Body of pancreas (tissue), 4 donors: Measurements from ENCODE around the gene GPR142. TPM values are rescaled to one million over a fixed set of nuclear protein-coding genes. Genes with fewer than 3 reads are reported as not detected.

Experiments used
- ATAC-seq: fragments of 150-250 bp; one replicate; pipeline ENCODE4 v1.9.1; 2016
- DNase-seq, 4 donors: peaks; one replicate each; pipeline ENCODE4 v3.0.0-alpha.2; 2019
- H3K27ac ChIP-seq, 4 donors: fragments of 200-600 bp; sonication (generic); 1 replicate in 3 of 4; 2 replicates in 1 of 4; pipeline versions ENCODE4 v1.5.1 to v1.6.1; 2016 to 2019; ENCODE audit warnings: mild to moderate bottlenecking in 1 of 4, mixed read lengths in 1 of 4, moderate library complexity in 1 of 4
- H3K27me3 ChIP-seq, 2 donors: fragments of 200-600 bp; sonication (generic); one replicate each; pipeline ENCODE4 v1.6.0; 2016; ENCODE audit warnings: mild to moderate bottlenecking in 1 of 2
- H3K36me3 ChIP-seq, 2 donors: fragments of 200-600 bp; sonication (generic); replicated peaks in 1 of 2; 2 replicates each; pipeline ENCODE4 v1.5.1; 2016; ENCODE audit warnings: low read depth in 2 of 2; ENCODE audit not compliant: insufficient read depth in 1 of 2
- H3K4me1 ChIP-seq: fragments of 200-600 bp; sonication (generic); one replicate; pipeline ENCODE4 v1.6.0; 2016
- H3K4me3 ChIP-seq, 2 donors: fragments of 200-600 bp; sonication (generic); 1 replicate in 1 of 2; 2 replicates in 1 of 2; pipeline ENCODE4 v1.5.1; 2016 to 2019
- H3K9me3 ChIP-seq, 3 donors: fragments of 200-600 bp; sonication (generic); 1 replicate in 2 of 3; 2 replicates in 1 of 3; pipeline ENCODE4 v1.5.1; 2016
- POLR2A ChIP-seq, 3 donors: fragments of 450-650 bp; IDR thresholded peaks; one replicate each; pipeline ENCODE4 v1.6.1; 2016; ENCODE audit warnings: antibody characterized with exemption in 3 of 3, mild to moderate bottlenecking in 2 of 3
- WGBS, 2 donors: methylation state at CpG; one replicate each; pipeline ENCODE4 v1.1.5; 2017; 5-methylcytosine and 5-hydroxymethylcytosine counted together
- intact Hi-C: fragments of 100-400 bp; cut with DNase I; formaldehyde crosslinking; loops from one replicate; pipeline ENCODE4 v1.15.1; 2023
- total RNA-seq, 2 donors: library from RNA; depleted of rRNA; stranded (reverse); fragments of >200 nt; gene quantifications; one replicate each; pipeline ENCODE4 v1.1.0, GENCODE V29; 2016
- TF ChIP-seq, protein P1 (sequence below), 7 experiments: fragments of 450-650 bp in 4 of 7; fragments of 200-600 bp in 3 of 7; sonication (generic) in 3 of 7; IDR thresholded peaks; one replicate each; pipeline ENCODE4 v1.5.1; 2016 to 2019; ENCODE audit warnings: antibody characterized with exemption in 7 of 7

GPR142 gene
- total RNA-seq, 2 donors from 2014 or later: 0.52 to 0.66 TPM

DNA sequence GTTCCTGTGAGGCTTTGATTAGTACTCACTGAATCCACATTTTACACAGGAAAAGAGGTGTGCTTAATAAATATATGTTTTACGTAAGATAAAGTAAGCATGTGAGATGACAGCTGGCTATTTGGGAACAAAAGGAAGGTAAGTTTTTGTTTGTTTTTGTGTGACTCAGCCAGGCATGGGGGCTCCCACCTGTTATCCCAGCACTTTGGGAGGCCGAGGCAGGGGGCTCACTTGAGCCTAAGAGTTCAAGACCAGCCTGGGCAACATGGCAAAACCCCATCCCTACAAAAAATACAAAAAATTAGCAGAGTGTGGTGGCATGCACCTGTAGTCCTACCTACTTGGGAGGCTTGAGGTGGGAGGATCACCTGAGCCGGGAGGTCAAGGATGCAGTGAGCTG, 17.9 kb downstream of the GPR142 start:
- no peaks in the 10 kb centered on the region for H3K27me3 ChIP-seq
- 91 to 93% methylated on average over 3 of the region's 3 CpGs for WGBS, 2 donors

DNA sequence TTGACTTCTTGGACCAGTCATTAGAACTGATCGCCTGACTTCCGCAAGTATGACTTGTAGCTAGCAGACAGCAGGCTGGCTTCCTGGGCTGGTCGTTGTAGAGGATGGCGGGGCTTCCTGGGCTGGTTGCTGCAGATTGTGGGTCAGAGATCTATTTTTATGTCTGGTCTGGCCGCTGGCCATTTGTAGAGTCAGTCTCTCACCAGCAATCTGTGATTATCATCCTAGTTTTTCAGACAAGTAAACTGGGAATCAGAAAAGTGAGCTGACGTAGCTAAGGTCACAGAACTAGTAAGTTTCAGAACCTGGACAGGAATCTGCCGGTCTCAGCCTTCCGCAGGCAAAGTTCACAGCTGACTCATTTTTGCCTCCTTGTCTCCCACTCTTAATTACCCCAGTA, 19.1 kb downstream of the GPR142 start:
- H3K4me3 ChIP-seq: no peak overlapping the region
- no peaks in the 10 kb centered on the region for H3K36me3 ChIP-seq
- no peaks in the 10 kb centered on the region for H3K9me3 ChIP-seq
- no peaks in the 10 kb centered on the region for H3K27me3 ChIP-seq
- TF ChIP-seq, protein P1, sequence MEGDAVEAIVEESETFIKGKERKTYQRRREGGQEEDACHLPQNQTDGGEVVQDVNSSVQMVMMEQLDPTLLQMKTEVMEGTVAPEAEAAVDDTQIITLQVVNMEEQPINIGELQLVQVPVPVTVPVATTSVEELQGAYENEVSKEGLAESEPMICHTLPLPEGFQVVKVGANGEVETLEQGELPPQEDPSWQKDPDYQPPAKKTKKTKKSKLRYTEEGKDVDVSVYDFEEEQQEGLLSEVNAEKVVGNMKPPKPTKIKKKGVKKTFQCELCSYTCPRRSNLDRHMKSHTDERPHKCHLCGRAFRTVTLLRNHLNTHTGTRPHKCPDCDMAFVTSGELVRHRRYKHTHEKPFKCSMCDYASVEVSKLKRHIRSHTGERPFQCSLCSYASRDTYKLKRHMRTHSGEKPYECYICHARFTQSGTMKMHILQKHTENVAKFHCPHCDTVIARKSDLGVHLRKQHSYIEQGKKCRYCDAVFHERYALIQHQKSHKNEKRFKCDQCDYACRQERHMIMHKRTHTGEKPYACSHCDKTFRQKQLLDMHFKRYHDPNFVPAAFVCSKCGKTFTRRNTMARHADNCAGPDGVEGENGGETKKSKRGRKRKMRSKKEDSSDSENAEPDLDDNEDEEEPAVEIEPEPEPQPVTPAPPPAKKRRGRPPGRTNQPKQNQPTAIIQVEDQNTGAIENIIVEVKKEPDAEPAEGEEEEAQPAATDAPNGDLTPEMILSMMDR (IDR thresholded peaks at IDR 0.05): no peak
- TF ChIP-seq POLR2A (IDR thresholded peaks at IDR 0.05): no peak
- 82 to 91% methylated on average over 8 of the region's 8 CpGs for WGBS, 2 donors
- intact Hi-C loops: no loop called here
- H3K4me1 ChIP-seq: peaks cover 5% of the 10 kb centered on the region
- DNase-seq (no peak), ATAC-seq (peak; percentile 15)
- H3K27ac ChIP-seq: no peak overlapping the region

More for the DNA sequence above, 17.9 kb downstream of the GPR142 start:
- H3K36me3 ChIP-seq: no peaks in the 10 kb centered on the region
- ATAC-seq (no peak), DNase-seq (no peak)
- intact Hi-C loops: no loop called here
- no peak overlapping the region for H3K27ac ChIP-seq
- peaks cover 13% of the 10 kb centered on the region for H3K4me1 ChIP-seq
- H3K9me3 ChIP-seq: no peaks in the 10 kb centered on the region
- no peak overlapping the region for H3K4me3 ChIP-seq
- TF ChIP-seq, protein P1 (IDR thresholded peaks at IDR 0.05): no peak
- TF ChIP-seq POLR2A (IDR thresholded peaks at IDR 0.05): no peak

GRCh38 chr17:74387365-74388218, 20.3 kb downstream of the GPR142 start:
- 65 to 82% methylated on average over 15 to 17 of the region's 17 CpGs for WGBS, 2 donors
- ATAC-seq (no peak), DNase-seq (no peak)
- peaks cover 5% of the 10 kb centered on the region for H3K4me1 ChIP-seq
- H3K4me3 ChIP-seq: no peak overlapping the region
- intact Hi-C loops: no loop called here
- no peak for TF ChIP-seq POLR2A (IDR thresholded peaks at IDR 0.05)
- TF ChIP-seq, protein P1 (IDR thresholded peaks at IDR 0.05): peak in 3 of 7 experiments; percentile 9 to 16 (median 9)
- no peak overlapping the region for H3K27ac ChIP-seq
- no peaks in the 10 kb centered on the region for H3K9me3 ChIP-seq
- no peaks in the 10 kb centered on the region for H3K27me3 ChIP-seq
- H3K36me3 ChIP-seq: no peaks in the 10 kb centered on the region

GRCh38 chr17:74389084-74389753, 21.9 kb downstream of the GPR142 start:
- no peak overlapping the region for H3K27ac ChIP-seq
- DNase-seq: no peak
- H3K9me3 ChIP-seq: no peaks in the 10 kb centered on the region
- intact Hi-C loops: no loop called here
- no peak for ATAC-seq
- no peak for TF ChIP-seq POLR2A (IDR thresholded peaks at IDR 0.05)
- TF ChIP-seq, protein P1 (IDR thresholded peaks at IDR 0.05): no peak
- H3K36me3 ChIP-seq: no peaks in the 10 kb centered on the region
- no peaks in the 10 kb centered on the region for H3K27me3 ChIP-seq
- 80 to 87% methylated on average over 10 to 11 of the region's 12 CpGs for WGBS, 2 donors
- no peak overlapping the region for H3K4me3 ChIP-seq
- H3K4me1 ChIP-seq: peaks cover 5% of the 10 kb centered on the region
